ENCODE measurements around the gene HDAC9.

DNA sequence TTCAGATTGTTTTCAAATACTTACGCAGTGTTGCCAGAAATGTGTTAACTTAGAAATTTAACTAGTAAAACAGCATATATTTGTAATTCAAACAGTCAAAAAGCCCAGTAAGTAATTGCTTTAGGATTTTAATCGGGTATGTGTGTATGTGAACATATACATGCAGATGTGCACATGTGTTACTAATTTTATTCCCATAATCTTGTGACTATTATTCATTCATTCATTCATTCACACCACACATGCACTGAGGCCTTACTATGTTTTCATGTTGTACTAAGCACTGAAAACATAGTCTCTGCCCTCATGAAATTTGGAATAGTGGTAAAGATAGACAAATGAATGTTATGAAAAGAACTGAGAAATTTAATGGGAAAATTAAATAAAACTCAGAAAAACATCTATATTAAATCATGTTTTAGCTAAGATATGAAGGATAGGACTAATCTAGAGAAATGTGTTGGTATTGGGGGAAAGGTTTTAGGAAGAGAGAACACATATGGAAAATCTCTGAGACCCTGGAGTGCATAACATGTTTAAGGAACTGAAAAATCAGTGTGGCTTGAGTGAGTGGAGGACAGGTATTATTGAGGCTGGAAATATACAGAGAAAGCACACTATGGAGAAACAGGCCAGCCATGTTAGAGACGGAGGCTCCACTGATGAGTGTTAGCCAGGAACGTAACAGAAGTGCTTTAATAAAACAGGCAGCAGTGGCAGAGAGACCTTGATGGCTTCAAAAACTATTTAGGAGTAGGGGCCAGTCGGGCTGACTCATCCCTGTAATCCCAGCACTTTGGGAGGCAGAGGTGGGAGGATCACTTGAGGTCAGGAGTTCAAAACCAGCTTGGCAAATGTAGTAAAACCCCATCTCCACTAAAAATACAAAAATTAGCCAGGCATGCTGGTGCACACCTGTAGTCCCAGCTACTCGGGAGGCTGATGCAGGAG lies 80.3 kb downstream of the HDAC9 start:
- TF ChIP-seq, protein P1, sequence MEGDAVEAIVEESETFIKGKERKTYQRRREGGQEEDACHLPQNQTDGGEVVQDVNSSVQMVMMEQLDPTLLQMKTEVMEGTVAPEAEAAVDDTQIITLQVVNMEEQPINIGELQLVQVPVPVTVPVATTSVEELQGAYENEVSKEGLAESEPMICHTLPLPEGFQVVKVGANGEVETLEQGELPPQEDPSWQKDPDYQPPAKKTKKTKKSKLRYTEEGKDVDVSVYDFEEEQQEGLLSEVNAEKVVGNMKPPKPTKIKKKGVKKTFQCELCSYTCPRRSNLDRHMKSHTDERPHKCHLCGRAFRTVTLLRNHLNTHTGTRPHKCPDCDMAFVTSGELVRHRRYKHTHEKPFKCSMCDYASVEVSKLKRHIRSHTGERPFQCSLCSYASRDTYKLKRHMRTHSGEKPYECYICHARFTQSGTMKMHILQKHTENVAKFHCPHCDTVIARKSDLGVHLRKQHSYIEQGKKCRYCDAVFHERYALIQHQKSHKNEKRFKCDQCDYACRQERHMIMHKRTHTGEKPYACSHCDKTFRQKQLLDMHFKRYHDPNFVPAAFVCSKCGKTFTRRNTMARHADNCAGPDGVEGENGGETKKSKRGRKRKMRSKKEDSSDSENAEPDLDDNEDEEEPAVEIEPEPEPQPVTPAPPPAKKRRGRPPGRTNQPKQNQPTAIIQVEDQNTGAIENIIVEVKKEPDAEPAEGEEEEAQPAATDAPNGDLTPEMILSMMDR (IDR thresholded peaks at IDR 0.05) = no peak
- no peak for TF ChIP-seq EP300 (IDR thresholded peaks at IDR 0.05)
- no peak for TF ChIP-seq POLR2A (IDR thresholded peaks at IDR 0.05)
